Stomach smooth muscle (tissue), 2 donors: ENCODE results near the gene DHX16.
A peak's percentile ranks its signal among the peaks of the same experiment; 100 is the strongest.

Experiments
- H3K27ac ChIP-seq: one replicate; pipeline ENCODE4 v1.7.0; 2013; ENCODE audit warnings: mild to moderate bottlenecking, low read length, inconsistent platforms
- H3K27me3 ChIP-seq, 2 donors: one replicate each; pipeline ENCODE4 v1.7.0; 2013; ENCODE audit warnings: low read length in 2 of 2; ENCODE audit not compliant: insufficient read depth in 2 of 2, control insufficient read depth in 1 of 2
- H3K36me3 ChIP-seq, 2 donors: one replicate each; pipeline ENCODE4 v1.7.0; 2013; ENCODE audit warnings: low read length in 2 of 2; ENCODE audit not compliant: control insufficient read depth in 2 of 2, insufficient read depth in 2 of 2
- H3K4me1 ChIP-seq: one replicate; pipeline ENCODE4 v1.7.0; 2013; ENCODE audit warnings: low read length; ENCODE audit not compliant: control insufficient read depth, insufficient read depth
- H3K4me3 ChIP-seq, 2 donors: one replicate each; pipeline ENCODE4 v1.7.0; 2013; ENCODE audit warnings: low read length in 2 of 2
- H3K9ac ChIP-seq, 2 donors: one replicate each; pipeline ENCODE4 v1.7.0; 2013; ENCODE audit warnings: low read length in 2 of 2, mild to moderate bottlenecking in 1 of 2
- H3K9me3 ChIP-seq, 2 donors: one replicate each; pipeline ENCODE4 v1.7.0; 2013; ENCODE audit warnings: low read length in 2 of 2; ENCODE audit not compliant: control insufficient read depth in 2 of 2
- donor health status: healthy.
- donor health status: Pancreatic carcinoma.

Gene DHX16

GRCh38 chr6:30647242-30648116 is 25.3 kb downstream of the DHX16 start:
- H3K9me3 ChIP-seq, result no peaks in the 10 kb centered on the region
- H3K9ac ChIP-seq, result peak overlapping the region; percentile 84 to 88
- peak overlapping the region; percentile 87 for H3K27ac ChIP-seq
- H3K36me3 ChIP-seq, result peaks cover 19 to 20% of the 10 kb centered on the region in 2 donors
- H3K27me3 ChIP-seq, result no peaks in the 10 kb centered on the region
- peaks cover 12% of the 10 kb centered on the region for H3K4me1 ChIP-seq
- peak overlapping the region; percentile 85 to 95 for H3K4me3 ChIP-seq

GRCh38 chr6:30646450-30647241 is 26.2 kb downstream of the DHX16 start, which contains the start of gene C6orf136:
C6orf136 (plus strand) TSS chr6:30647133; CDS start chr6:30647232, 99 bp downstream.
- Histone ChIP-seq H3K9ac (peak within 1 kb of the TSS; percentile 84 to 88), H3K9me3 (no peaks in the 10 kb centered on the region), H3K27me3 (no peaks in the 10 kb centered on the region), H3K27ac (peak within 1 kb of the TSS; percentile 87), H3K4me3 (peak within 1 kb of the TSS; percentile 85 to 95), H3K4me1 (peaks cover 12% of the 10 kb centered on the region), H3K36me3 (peaks cover 13 to 18% of the 10 kb centered on the region in 2 donors)

GRCh38 chr6:30645989-30646388 is 26.8 kb downstream of the DHX16 start:
- H3K36me3 ChIP-seq, result peaks cover 12 to 17% of the 10 kb centered on the region in 2 donors

GRCh38 chr6:30644769-30645168 is 28.0 kb downstream of the DHX16 start:
- H3K4me3 ChIP-seq, result no peak overlapping the region
- H3K27ac ChIP-seq, result no peak overlapping the region
- no peaks in the 10 kb centered on the region for H3K9me3 ChIP-seq
- peaks cover 12% of the 10 kb centered on the region for H3K4me1 ChIP-seq
- no peak overlapping the region for H3K9ac ChIP-seq
- H3K27me3 ChIP-seq, result no peaks in the 10 kb centered on the region
- H3K36me3 ChIP-seq, result peaks cover 17 to 22% of the 10 kb centered on the region in 2 donors

More at GRCh38 chr6:30645989-30646388, 26.8 kb downstream of the DHX16 start:
- Histone ChIP-seq H3K4me3 (no peak overlapping the region), H3K9me3 (no peaks in the 10 kb centered on the region), H3K4me1 (peaks cover 12% of the 10 kb centered on the region), H3K9ac (peak overlapping the region in 1 of 2 donors; percentile 55), H3K27ac (peak overlapping the region; percentile 87), H3K27me3 (no peaks in the 10 kb centered on the region)

- H3K27ac ChIP-seq, result no peak overlapping the region
Observed at GRCh38 chr6:30643656-30644055, 29.1 kb downstream of the DHX16 start.

GRCh38 chr6:30641048-30641447 is 31.8 kb downstream of the DHX16 start:
- Histone ChIP-seq H3K4me3 (no peak overlapping the region), H3K9me3 (no peaks in the 10 kb centered on the region), H3K9ac (no peak overlapping the region), H3K27me3 (no peaks in the 10 kb centered on the region), H3K27ac (no peak overlapping the region), H3K36me3 (peaks cover 15 to 18% of the 10 kb centered on the region in 2 donors), H3K4me1 (no peaks in the 10 kb centered on the region)

More at GRCh38 chr6:30643656-30644055, 29.1 kb downstream of the DHX16 start:
- H3K27me3 ChIP-seq, result no peaks in the 10 kb centered on the region
- peaks cover 12% of the 10 kb centered on the region for H3K4me1 ChIP-seq
- peaks cover 15 to 18% of the 10 kb centered on the region in 2 donors for H3K36me3 ChIP-seq
- no peak overlapping the region for H3K4me3 ChIP-seq
- no peaks in the 10 kb centered on the region for H3K9me3 ChIP-seq
- H3K9ac ChIP-seq, result no peak overlapping the region

- no peak overlapping the region for H3K27ac ChIP-seq
- no peak overlapping the region for H3K9ac ChIP-seq
- H3K27me3 ChIP-seq, result no peaks in the 10 kb centered on the region
- H3K4me1 ChIP-seq, result no peaks in the 10 kb centered on the region
- H3K36me3 ChIP-seq, result peaks cover 15 to 18% of the 10 kb centered on the region in 2 donors
- H3K9me3 ChIP-seq, result no peaks in the 10 kb centered on the region
- H3K4me3 ChIP-seq, result no peak overlapping the region
Observed at GRCh38 chr6:30640481-30640880, 32.3 kb downstream of the DHX16 start.

GRCh38 chr6:30635834-30636233 is 37.0 kb downstream of the DHX16 start:
- Histone ChIP-seq H3K9me3 (no peaks in the 10 kb centered on the region), H3K4me1 (no peaks in the 10 kb centered on the region), H3K27me3 (no peaks in the 10 kb centered on the region), H3K9ac (no peak overlapping the region), H3K36me3 (peaks cover 14 to 15% of the 10 kb centered on the region in 2 donors), H3K4me3 (no peak overlapping the region), H3K27ac (no peak overlapping the region)

GRCh38 chr6:30626484-30627366 is 46.1 kb downstream of the DHX16 start, which contains the start of gene ATAT1:
ATAT1 (plus strand) TSS chr6:30626874.
- peaks cover 30 to 35% of the 10 kb centered on the region in 2 donors for H3K36me3 ChIP-seq
- no peaks in the 10 kb centered on the region for H3K9me3 ChIP-seq
- peak within 1 kb of the TSS; percentile 74 to 88 for H3K4me3 ChIP-seq
- H3K27ac ChIP-seq, result peak within 1 kb of the TSS; percentile 97
- H3K4me1 ChIP-seq, result peaks cover 16% of the 10 kb centered on the region
- no peaks in the 10 kb centered on the region for H3K27me3 ChIP-seq
- H3K9ac ChIP-seq, result peak within 1 kb of the TSS; percentile 93 to 97

GRCh38 chr6:30625511-30625910 is 47.3 kb downstream of the DHX16 start:
- Histone ChIP-seq H3K9me3 (no peaks in the 10 kb centered on the region), H3K27ac (peak overlapping the region; percentile 97), H3K4me1 (peaks cover 16% of the 10 kb centered on the region), H3K27me3 (no peaks in the 10 kb centered on the region), H3K9ac (no peak overlapping the region), H3K36me3 (peaks cover 32 to 39% of the 10 kb centered on the region in 2 donors), H3K4me3 (no peak overlapping the region)
